ENCODE data around the gene NAT9. TPM values are rescaled to one million over a fixed set of nuclear protein-coding genes. Genes with fewer than 3 reads are reported as not detected.

NAT9 gene
- total RNA-seq, 2 donors from 2014 or later = 30.7 to 42.8 TPM

- ATAC-seq (no peak), DNase-seq (no peak)
- intact Hi-C loops (cut with DNase I, micrococcal nuclease) = no loop called here
These were observed 6.8 kb downstream of the NAT9 start for GRCh38 chr17:74769266-74769855.

- DNase-seq (no peak), ATAC-seq (no peak)
- intact Hi-C loops (cut with DNase I, micrococcal nuclease) = no loop called here
These were observed 7.4 kb downstream of the NAT9 start for GRCh38 chr17:74768763-74769114.

DNA sequence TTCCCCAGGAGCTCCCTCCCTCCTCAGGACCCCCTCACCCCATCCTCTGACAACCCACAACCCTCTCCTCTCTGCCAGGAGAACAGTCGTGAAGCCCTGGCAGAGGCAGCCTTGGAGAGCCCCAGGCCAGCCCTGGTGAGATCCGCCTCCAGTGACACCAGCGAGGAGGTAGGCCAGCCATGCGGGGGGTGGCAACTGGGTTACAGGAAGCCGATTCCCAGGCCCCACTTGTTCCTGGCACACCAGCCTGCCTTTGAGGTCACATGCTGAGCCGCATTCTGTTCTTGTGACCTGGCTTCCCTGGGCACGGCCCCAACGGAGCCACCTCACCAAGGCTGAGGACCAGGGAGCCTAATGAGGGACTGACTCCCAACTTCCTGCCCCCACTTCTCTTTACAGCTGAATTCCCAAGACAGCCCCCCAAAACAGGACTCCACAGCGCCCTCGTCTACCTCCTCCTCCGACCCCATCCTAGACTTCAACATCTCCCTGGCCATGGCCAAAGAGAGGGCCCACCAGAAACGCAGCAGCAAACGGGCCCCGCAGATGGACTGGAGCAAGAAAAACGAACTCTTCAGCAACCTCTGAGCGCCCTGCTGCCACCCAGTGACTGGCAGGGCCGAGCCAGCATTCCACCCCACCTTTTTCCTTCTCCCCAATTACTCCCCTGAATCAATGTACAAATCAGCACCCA lies 7.9 kb downstream of the NAT9 start:
- intact Hi-C loops (cut with DNase I, micrococcal nuclease) = no loop called here
- DNase-seq = no peak

GRCh38 chr17:74767111-74767516 lies 9.0 kb downstream of the NAT9 start:
- intact Hi-C loops (cut with DNase I, micrococcal nuclease) = no loop called here

More for the DNA sequence above, 7.9 kb downstream of the NAT9 start:
- ATAC-seq = no peak

GRCh38 chr17:74766413-74766812 lies 9.7 kb downstream of the NAT9 start:
- DNase-seq = no peak
- intact Hi-C loops (cut with DNase I, micrococcal nuclease) = no loop called here
- no peak for ATAC-seq

More at GRCh38 chr17:74767111-74767516, 9.0 kb downstream of the NAT9 start:
- DNase-seq (no peak), ATAC-seq (no peak)

DNA sequence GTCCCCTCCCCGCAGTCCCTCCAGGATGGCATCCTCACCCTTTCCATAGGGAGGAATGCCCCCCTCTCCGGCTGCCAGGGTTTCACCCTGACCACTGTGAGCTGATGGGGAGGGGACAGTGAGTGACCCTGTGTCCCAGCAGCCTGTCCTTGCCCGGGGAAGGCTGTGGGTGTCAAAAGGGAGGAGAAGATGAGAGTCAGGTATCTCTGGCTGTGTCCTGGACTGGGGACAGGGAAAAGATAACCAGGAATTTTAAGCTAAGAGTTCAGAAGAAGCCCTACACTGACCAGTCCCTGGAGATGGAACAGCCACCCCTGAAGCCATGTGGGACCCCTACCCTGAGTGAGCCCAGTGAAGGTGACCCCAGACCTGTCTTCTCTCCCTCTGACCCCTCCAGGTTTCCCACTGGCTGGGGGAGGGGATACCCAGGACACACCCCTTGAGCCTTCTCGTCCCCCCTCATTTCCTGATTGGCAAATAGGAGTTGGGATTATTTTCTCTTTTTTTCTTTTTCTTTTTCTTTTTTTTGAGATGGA lies 11.3 kb downstream of the NAT9 start:
- no peak for DNase-seq
- intact Hi-C loops (cut with DNase I, micrococcal nuclease) = no loop called here

GRCh38 chr17:74763565-74764387 lies 12.4 kb downstream of the NAT9 start:
- DNase-seq (peak; percentile 78 to 82), ATAC-seq (peak; percentile 88)
- intact Hi-C loops (cut with DNase I, micrococcal nuclease) = no loop called here

More for the DNA sequence above, 11.3 kb downstream of the NAT9 start:
- ATAC-seq = no peak

DNA sequence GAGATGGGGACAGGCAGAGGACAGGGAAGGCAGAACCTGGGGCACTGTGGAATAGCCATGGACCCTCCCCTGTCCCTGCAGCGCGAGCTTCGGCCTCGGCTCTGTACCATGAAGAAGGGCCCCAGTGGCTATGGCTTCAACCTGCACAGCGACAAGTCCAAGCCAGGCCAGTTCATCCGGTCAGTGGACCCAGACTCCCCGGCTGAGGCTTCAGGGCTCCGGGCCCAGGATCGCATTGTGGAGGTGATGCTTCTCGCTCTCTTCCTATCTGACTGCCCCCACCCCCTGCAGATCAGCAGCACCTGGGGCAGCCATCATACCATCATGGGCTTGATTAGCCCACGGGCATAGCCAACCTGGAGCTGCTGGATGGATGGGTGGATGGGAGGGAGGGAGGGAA lies 14.2 kb downstream of the NAT9 start:
- no peak for DNase-seq
- ATAC-seq = no peak
- intact Hi-C loops (cut with DNase I, micrococcal nuclease) = no loop called here

DNA sequence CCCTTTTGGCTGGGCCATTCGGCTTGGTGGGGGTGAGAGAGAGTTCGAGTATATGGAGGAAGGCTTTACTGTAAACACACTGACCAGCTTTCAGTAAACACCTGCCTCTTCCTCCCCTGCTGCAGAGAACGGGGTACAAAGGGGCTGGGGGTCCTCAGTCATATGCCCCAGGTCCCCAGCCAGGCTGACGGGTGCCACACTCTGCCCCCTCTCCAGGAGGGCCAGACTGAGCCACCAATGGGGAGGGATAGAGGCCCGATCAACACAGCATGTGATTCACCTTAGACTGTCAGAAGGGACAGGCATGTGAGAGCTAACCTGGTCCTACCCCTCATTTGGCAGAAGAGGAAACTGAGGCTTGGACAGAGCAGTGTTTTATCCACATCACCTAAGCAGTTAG lies 14.7 kb downstream of the NAT9 start:
- DNase-seq (no peak), ATAC-seq (no peak)
- intact Hi-C loops (cut with DNase I, micrococcal nuclease) = no loop called here

DNA sequence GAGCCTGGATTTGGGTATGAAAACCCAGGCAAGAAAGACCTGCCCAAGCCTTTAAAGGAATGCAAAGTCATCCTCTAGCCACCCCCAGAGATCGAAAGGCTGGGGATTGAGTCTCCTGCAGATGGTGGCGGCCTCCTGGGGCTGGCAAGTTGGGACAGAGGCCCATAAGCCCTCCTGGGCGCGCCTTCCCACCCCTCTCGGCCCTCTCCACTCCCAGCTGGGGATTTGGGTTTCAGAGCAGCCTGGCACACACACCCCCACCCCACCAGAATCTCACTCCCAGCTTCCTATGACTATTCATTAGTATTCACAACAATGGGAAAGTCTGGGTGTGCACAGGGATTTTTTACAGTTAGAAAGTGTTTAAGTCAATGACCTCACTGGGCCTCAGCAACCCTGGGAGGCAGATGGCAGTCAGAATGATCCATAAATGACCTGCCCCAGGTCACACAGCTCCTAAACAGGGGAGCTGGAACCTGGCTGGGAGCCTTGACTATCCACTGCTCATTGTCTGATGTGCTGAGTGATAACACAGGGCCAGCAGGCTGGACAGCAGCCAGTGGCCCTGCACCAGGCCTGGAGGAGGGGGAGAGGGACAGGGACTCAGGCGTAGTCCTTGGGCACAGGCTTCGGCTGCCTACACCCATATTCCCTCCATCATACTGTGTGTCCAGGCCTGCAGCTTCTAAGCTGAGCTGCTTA lies 15.6 kb downstream of the NAT9 start:
- no peak for DNase-seq
- ATAC-seq = no peak
- intact Hi-C loops (cut with DNase I, micrococcal nuclease) = no loop called here

GRCh38 chr17:74759941-74760340 lies 16.2 kb downstream of the NAT9 start:
- intact Hi-C loops (cut with DNase I, micrococcal nuclease) = no loop called here
- no peak for ATAC-seq
- no peak for DNase-seq

DNA sequence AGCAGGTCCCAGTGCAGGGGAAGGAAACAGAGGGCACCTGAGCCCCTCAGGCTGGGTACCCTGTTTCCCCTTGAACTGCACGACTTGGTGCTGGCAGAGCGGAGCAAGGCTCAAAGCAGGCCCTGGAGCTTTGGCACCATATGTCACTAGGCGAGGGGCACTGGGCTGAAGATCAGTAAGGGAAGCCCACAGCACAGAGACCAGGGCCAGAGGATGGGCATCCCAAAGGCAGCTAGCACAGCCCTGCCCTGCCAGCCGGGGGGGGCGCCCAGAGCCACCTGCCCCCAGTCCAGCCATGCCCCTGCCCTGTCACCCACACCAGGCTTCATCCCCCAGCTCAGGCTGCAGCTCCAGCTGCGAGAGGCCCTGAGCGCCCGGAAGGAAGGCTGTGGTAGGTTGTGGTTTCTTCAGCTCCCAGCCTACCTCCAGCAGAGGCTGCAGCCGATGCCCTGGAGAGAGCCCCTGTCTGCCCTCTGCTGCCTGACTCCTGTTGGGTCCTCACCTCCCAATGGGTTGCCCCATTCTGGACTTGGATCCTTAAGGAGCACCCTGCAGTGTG lies 16.8 kb downstream of the NAT9 start:
- intact Hi-C loops (cut with DNase I, micrococcal nuclease) = no loop called here
- DNase-seq (peak in 1 of 2 donors; percentile 51), ATAC-seq (no peak)

- intact Hi-C loops (cut with DNase I, micrococcal nuclease) = no loop called here
- DNase-seq (peak in 1 of 2 donors; percentile 37), ATAC-seq (peak; percentile 52)
These were observed 17.3 kb downstream of the NAT9 start for GRCh38 chr17:74758848-74759168.

- peak in 1 of 2 donors; percentile 47 for DNase-seq
- peak; percentile 76 for ATAC-seq
These were observed 18.0 kb downstream of the NAT9 start for GRCh38 chr17:74757931-74758847.

DNA sequence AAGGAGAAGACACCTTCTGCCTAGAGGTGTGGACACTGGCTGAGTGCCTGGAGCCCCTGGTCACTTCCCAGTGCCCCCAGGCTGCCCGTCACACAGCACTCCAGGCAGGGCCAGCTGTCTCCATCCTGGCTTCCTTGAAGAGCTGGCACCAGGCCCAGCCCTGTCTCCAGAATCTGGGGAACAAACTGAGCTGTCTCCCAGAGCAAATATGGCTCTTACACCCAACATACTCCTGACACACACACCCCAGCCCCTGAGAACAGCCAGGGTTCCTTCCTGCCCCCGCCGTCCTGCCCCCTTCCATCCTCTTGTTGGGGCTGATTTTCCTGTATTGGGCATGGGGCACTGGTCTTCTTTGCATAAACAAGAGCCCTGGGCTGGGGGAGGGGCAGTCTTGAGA lies 18.6 kb downstream of the NAT9 start:
- intact Hi-C loops (cut with DNase I, micrococcal nuclease) = no loop called here
- ATAC-seq (peak; percentile 43), DNase-seq (peak in 1 of 2 donors; percentile 64)

More at GRCh38 chr17:74757931-74758847, 18.0 kb downstream of the NAT9 start:
- intact Hi-C loops (cut with DNase I, micrococcal nuclease) = no loop called here

DNA sequence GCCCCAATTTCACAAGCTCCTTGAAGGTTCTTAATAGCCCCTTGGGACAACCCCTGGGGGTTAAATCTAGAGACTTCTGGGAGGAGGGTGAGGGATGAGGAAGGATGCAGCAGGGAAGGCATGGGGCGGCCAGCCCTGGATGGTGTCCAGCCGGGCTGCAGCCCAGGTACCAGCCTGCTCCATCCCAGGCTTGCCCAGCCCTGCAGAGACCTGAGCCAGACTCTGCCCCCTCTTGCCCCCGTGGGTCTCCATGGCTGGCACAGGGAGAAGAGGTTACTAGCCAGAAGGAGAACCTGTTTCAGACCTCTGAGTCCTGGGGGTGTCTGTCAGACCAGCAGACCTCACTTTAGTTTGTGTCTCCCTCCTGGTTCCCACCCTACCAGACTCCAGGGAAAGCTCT lies 19.3 kb downstream of the NAT9 start:
- DNase-seq (no peak), ATAC-seq (no peak)
- intact Hi-C loops (cut with DNase I, micrococcal nuclease) = no loop called here

DNA sequence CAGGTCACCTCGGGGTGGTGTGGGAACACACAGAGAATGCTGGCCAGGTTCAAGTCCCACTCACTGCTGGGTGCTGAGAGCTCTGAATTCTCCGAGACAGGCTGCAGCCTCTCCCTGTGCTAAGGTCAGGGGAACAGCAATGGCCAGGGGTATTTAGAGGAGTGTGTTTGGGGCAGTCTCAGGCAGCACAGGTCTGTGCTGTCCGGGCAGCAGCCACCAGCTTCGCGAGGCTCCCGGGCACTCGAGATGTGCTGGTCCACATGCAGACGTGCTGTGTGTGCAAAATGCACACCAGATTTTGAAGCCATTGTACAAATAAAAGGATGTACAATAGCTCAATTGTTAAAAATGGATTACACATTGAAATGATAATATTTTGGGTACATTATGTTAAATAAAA lies 20.6 kb downstream of the NAT9 start:
- ATAC-seq (no peak), DNase-seq (no peak)
- intact Hi-C loops (cut with DNase I, micrococcal nuclease) = no loop called here

DNA sequence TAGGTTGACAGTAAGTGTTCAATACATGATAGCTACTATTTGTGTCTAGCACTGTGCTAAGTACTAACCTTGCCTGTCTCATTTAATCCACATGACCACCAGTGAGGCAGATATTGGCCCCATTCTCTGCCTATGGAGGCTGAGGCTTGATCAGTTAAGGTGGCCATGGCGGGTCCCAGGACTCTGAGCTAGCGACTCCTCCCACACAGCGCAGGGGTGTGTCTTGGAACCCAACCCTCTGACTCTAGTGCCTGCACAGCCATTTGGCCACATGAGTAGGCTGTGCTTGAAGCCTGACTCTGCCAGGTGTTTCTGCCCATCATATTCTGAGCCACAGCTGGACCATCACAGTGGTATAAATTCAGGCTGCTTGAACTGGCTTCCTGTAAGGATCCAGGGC lies 21.3 kb downstream of the NAT9 start:
- DNase-seq (no peak), ATAC-seq (no peak)
- intact Hi-C loops (cut with DNase I, micrococcal nuclease) = no loop called here
